Heart left ventricle (tissue), 16 donors: ENCODE measurements around the gene RNF215. TPM values are rescaled to one million over a fixed set of nuclear protein-coding genes. Genes with fewer than 3 reads are reported as not detected.
A peak's percentile ranks its signal among the peaks of the same experiment; 100 is the strongest.

Experiments
- ATAC-seq, 4 donors: fragments of 200-7000 bp; cut with Tn5 transposase; one replicate each; pipeline ENCODE4 v1.9.1; 2020 to 2022; ENCODE audit warnings: moderate library complexity in 4 of 4, mild to moderate bottlenecking in 3 of 4, moderate number of reproducible peaks in 1 of 4
- DNase-seq, 5 donors: peaks; one replicate each; pipeline ENCODE4 v3.0.0-alpha.2; 2020
- H3K27ac ChIP-seq, 12 donors: fragments of 200-600 bp; sonication (generic) in 4 of 12; one replicate each; pipeline versions ENCODE4 v1.5.0 to v1.8.0; 2016 to 2022; ENCODE audit warnings: mild to moderate bottlenecking in 2 of 12
- H3K27me3 ChIP-seq, 9 donors: fragments of 200-600 bp; sonication (generic) in 2 of 9; one replicate each; pipeline versions ENCODE4 v1.5.1 to v1.8.0; 2016 to 2022; ENCODE audit warnings: mild to moderate bottlenecking in 3 of 9
- H3K36me3 ChIP-seq, 9 donors: fragments of 200-600 bp; sonication (generic) in 2 of 9; one replicate each; pipeline versions ENCODE4 v1.5.0 to v1.8.0; 2018 to 2022; ENCODE audit warnings: mild to moderate bottlenecking in 2 of 9
- H3K4me1 ChIP-seq, 12 donors: fragments of 200-600 bp; sonication (generic) in 4 of 12; one replicate each; pipeline versions ENCODE4 v1.5.0 to v1.8.0; 2016 to 2022; ENCODE audit warnings: mild to moderate bottlenecking in 3 of 12
- H3K4me3 ChIP-seq, 12 donors: fragments of 200-600 bp; sonication (generic) in 4 of 12; one replicate each; pipeline versions ENCODE4 v1.5.0 to v1.8.0; 2017 to 2022; ENCODE audit warnings: mild to moderate bottlenecking in 9 of 12, moderate library complexity in 4 of 12
- H3K9me3 ChIP-seq, 12 donors: fragments of 200-600 bp; sonication (generic) in 4 of 12; one replicate each; pipeline versions ENCODE4 v1.5.0 to v1.8.0; 2016 to 2022; ENCODE audit warnings: mild to moderate bottlenecking in 1 of 12
- POLR2A ChIP-seq, 2 donors: fragments of 450-650 bp; IDR thresholded peaks; one replicate each; pipeline ENCODE4 v1.6.1; 2017; ENCODE audit warnings: antibody characterized with exemption in 2 of 2, mild to moderate bottlenecking in 2 of 2, moderate library complexity in 2 of 2
- WGBS, 4 donors: extraction: QIAGEN DNeasy Blood & Tissue Kit in 2 of 4; methylation state at CpG; one replicate each; pipeline versions ENCODE4 v1.1.5 to v1.1.7; 2013 to 2018; 5-methylcytosine and 5-hydroxymethylcytosine counted together
- intact Hi-C, 10 donors: fragments of 100-400 bp; cut with DNase I; formaldehyde crosslinking; loops; one replicate each; pipeline versions ENCODE4 v1.11.1 to v1.14.2; 2022
- polyA plus RNA-seq, 2 donors: library from polyadenylated mRNA; stranded (reverse); fragments of 200-250 nt; gene quantifications; one replicate each; pipeline ENCODE4 v1.2.3, GENCODE V29; 2013
- total RNA-seq, 9 donors: library from RNA; depleted of rRNA in 2 of 9; stranded (reverse); fragments of >200 nt in 2 of 9; fragmentation: NEBNext Ultra II Directional in 3 of 9; extraction: Animal tissue kit (Norgen Biotek cat#: 25700) in 3 of 9; gene quantifications; one replicate each; pipeline versions ENCODE4 v1.1.0 to v1.2.4, GENCODE V29; 2016 to 2023
- TF ChIP-seq, protein P1 (sequence below), 12 donors: fragments of 200-600 bp; sonication (generic) in 4 of 12; IDR thresholded peaks; one replicate each; pipeline versions ENCODE4 v1.5.0 to v1.8.0; 2018 to 2022; ENCODE audit warnings: antibody characterized with exemption in 12 of 12, mild to moderate bottlenecking in 5 of 12
- donor health status: ischemic (EF 13 %, LVEDD 7.1; RV severe dilation, severe dysfunction).
- donor health status: healthy with polysubstance abuse.
- donor health status: DM: no; HTN: yes; CAD: no.
- donor health status: DM: no; HTN: no; CAD: no.
- donor health status: ischemic (EF 25% LVEDD 6.9; RV normal size, moderate dysfunction).
- donor health status: ischemic (EF 25% LVEDD 5.7; RV mildly dilated, moderate dysfunction).
- donor health status: healthy.
- donor health status: DM: yes; HTN: yes; CAD: no.
- donor health status: ischemic (EF 35%, LVEDD 5.7; RV mildly dilated, moderate dysfunction).
- donor health status: nonischemic (EF 11% LVEDD 7.7; RV severe dilation, severe dysfunction).
- donor health status: DM: yes; HTN: yes; CAD: no.
- donor health status: PGD.
- donor health status: ischemic (EF 29% LVEDD 5.4; RV normal size, mild dysfunction).
- donor health status: nonischemic (EF 23%, LVEDD 6.1; RV moderate dilation, normal function).

RNF215 gene
- total and polyA plus RNA-seq, 11 donors: 3.3 to 12.2 (median 6.7) TPM

DNA sequence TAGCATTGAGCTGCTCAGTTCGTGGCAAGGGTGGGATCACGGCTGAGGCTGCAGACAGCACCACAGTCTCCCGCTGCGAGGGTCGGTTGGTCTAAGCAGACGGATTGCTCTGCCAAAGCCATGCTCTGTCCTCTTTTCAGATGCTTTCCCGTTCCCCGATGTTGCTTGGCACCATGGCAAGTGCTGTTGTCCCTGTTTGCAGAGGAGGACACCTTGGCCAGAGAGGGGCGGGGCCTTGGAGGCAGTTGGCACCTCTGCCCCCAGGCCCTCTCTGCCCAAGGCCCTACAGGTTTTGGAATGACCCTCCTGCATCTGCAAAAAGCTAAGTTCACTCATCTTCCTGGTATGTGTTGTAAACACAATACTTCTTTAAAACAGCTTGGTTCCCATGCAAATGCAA, 18.8 kb downstream of the RNF215 start:
- H3K4me1 ChIP-seq: peaks cover 0 to 9% (median 0%) of the 10 kb centered on the region in 12 donors
- no peak for ATAC-seq
- TF ChIP-seq POLR2A (IDR thresholded peaks at IDR 0.05): no peak
- TF ChIP-seq, protein P1, sequence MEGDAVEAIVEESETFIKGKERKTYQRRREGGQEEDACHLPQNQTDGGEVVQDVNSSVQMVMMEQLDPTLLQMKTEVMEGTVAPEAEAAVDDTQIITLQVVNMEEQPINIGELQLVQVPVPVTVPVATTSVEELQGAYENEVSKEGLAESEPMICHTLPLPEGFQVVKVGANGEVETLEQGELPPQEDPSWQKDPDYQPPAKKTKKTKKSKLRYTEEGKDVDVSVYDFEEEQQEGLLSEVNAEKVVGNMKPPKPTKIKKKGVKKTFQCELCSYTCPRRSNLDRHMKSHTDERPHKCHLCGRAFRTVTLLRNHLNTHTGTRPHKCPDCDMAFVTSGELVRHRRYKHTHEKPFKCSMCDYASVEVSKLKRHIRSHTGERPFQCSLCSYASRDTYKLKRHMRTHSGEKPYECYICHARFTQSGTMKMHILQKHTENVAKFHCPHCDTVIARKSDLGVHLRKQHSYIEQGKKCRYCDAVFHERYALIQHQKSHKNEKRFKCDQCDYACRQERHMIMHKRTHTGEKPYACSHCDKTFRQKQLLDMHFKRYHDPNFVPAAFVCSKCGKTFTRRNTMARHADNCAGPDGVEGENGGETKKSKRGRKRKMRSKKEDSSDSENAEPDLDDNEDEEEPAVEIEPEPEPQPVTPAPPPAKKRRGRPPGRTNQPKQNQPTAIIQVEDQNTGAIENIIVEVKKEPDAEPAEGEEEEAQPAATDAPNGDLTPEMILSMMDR (IDR thresholded peaks at IDR 0.05): no peak
- no peak overlapping the region for H3K27ac ChIP-seq
- no peaks in the 10 kb centered on the region for H3K9me3 ChIP-seq
- WGBS, 4 donors: 86 to 100% (median 93%) methylated on average over 5 to 9 of the region's 9 CpGs
- intact Hi-C loops: no loop called here
- no peaks in the 10 kb centered on the region for H3K27me3 ChIP-seq
- DNase-seq: no peak
- no peaks in the 10 kb centered on the region for H3K36me3 ChIP-seq
- no peak overlapping the region for H3K4me3 ChIP-seq

DNA sequence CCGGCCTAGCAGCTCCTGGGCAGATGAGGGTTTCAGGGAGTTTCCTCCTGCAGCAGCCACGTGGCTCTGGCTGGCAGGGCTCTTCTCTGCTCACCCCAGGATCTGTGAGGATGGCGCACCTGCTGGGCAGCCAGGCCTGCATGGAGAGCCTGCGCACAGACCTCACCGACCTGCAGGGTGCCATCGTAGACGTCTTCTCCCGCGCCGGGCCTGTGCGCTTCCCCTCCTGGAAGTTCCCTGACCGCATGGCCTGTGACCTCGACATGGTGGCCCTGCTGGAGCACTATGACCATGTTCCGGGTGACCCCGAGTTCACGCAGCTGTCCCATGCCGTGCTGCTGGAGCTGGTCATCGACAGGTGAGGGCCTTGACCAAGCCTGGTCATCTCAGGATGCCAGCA, 21.3 kb downstream of the RNF215 start:
- Histone ChIP-seq H3K27me3 (no peaks in the 10 kb centered on the region), H3K36me3 (no peaks in the 10 kb centered on the region), H3K9me3 (no peaks in the 10 kb centered on the region), H3K27ac (no peak overlapping the region), H3K4me3 (no peak overlapping the region), H3K4me1 (no peaks in the 10 kb centered on the region)
- intact Hi-C loops: no loop called here
- DNase-seq: no peak
- no peak for ATAC-seq
- WGBS, 4 donors: 93 to 95% (median 93%) methylated on average over 16 to 18 of the region's 18 CpGs
- TF ChIP-seq POLR2A (IDR thresholded peaks at IDR 0.05): no peak
- TF ChIP-seq, protein P1 (IDR thresholded peaks at IDR 0.05): no peak

DNA sequence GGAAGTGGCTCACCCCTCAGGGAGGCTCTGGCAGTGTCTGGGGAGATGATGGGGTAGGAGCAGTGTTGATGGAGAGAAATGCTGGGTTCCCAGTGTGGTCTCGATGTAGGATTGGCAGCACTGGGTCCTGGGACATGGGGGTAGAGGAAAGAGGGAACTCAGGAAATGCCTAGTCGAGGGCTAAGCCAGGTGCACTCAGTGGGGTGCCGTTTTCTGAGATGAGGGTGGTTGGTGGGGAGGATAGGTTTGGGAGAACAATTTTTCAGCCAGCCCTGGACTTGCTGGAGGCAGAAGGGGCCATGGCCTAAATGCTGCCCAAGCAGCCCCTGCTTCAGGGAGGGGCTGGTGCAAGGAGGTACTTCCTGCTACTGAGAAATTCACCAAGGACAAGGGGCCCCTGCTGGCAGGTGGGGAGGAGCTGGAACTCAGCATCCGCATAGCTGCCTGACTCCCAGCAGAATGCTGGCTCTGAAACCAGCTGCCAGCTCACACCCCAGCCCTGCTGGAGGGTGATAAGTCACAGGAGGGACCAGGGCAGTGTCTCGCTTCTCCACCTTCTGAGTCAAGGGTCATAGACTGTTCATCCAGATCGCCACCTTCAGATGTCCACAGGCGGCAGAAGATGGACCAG, 24.4 kb downstream of the RNF215 start:
- H3K36me3 ChIP-seq: no peaks in the 10 kb centered on the region
- H3K4me3 ChIP-seq: no peak overlapping the region
- intact Hi-C loops: no loop called here
- H3K4me1 ChIP-seq: peaks cover 0 to under 1% (median 0%) of the 10 kb centered on the region in 12 donors
- no peak for TF ChIP-seq POLR2A (IDR thresholded peaks at IDR 0.05)
- TF ChIP-seq, protein P1 (IDR thresholded peaks at IDR 0.05): no peak
- DNase-seq (no peak), ATAC-seq (peak in 1 of 4 donors; percentile 9)
- 78 to 81% (median 79%) methylated on average over 6 to 7 of the region's 7 CpGs for WGBS, 4 donors
- H3K9me3 ChIP-seq: no peaks in the 10 kb centered on the region
- H3K27ac ChIP-seq: no peak overlapping the region
- no peaks in the 10 kb centered on the region for H3K27me3 ChIP-seq

DNA sequence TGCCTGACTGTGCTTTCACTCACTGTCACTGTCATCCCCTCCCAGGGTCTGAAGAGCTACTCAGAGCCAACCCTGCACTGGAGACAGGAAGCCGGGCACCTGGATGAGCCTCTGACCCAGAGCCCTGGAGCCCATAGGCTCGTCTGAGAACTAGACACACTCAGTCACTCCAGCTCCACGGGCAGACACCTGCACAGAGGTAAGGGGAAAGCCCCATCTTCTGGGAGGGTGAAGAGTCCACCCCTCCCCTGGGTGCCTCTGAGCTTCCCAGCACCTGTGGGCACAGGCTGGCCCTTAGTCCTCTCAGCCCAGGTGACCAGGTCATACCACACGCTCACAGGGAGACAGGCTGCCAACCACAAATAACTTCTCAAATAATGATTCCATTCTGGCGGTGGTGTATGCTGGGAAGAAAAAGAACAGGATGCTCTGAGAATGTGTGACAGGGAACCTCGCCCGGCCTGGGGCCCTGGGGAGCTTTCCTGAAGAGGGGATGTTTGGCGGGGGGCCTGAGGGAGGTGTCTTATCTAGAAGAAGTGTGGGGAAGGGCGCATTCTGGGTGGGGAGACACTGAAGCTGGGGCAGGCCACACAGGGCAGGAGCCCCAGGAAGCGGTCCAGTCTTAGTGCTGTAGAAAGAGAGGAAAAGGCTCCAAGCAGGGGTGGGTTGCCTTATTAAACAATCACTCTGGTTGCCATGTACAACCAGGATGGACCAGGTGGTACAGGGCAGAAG, 25.1 kb downstream of the RNF215 start:
- TF ChIP-seq, protein P1 (IDR thresholded peaks at IDR 0.05): no peak
- TF ChIP-seq POLR2A (IDR thresholded peaks at IDR 0.05): no peak
- Histone ChIP-seq H3K4me3 (no peak overlapping the region), H3K4me1 (peaks cover 0 to 8% (median 4%) of the 10 kb centered on the region in 12 donors), H3K36me3 (no peaks in the 10 kb centered on the region), H3K27ac (no peak overlapping the region), H3K9me3 (no peaks in the 10 kb centered on the region), H3K27me3 (no peaks in the 10 kb centered on the region)
- WGBS, 4 donors: 79 to 87% (median 81%) methylated on average over 9 to 10 of the region's 10 CpGs
- DNase-seq (no peak), ATAC-seq (no peak)
- intact Hi-C loops: no loop called here
